CD14-positive monocyte (primary cell): ENCODE data around the gene MYBPC2. TPM values are rescaled to one million over a fixed set of nuclear protein-coding genes. Genes with fewer than 3 reads are reported as not detected.

Experiments
- DNase-seq, 3 donors: peaks; one replicate each; pipeline ENCODE4 v3.0.0-alpha.2; 2011 to 2022
- H2AFZ ChIP-seq: 2 replicates; pipeline ENCODE4 v1.6.0; 2012; ENCODE audit warnings: mild to moderate bottlenecking, low read depth, low read length, inconsistent platforms; ENCODE audit not compliant: insufficient read depth, poor library complexity, severe bottlenecking
- H3K27ac ChIP-seq, 2 donors: 1 replicate in 1 of 2; 2 replicates in 1 of 2; pipeline ENCODE4 v1.5.1; 2012 to 2013; ENCODE audit warnings: low read length in 2 of 2, control low read depth in 1 of 2, inconsistent platforms in 1 of 2, low read depth in 1 of 2, mild to moderate bottlenecking in 1 of 2
- H3K27me3 ChIP-seq, 2 donors: one replicate each; pipeline versions ENCODE4 v1.6.0 to v1.6.1; 2011 to 2013; ENCODE audit warnings: low read length in 2 of 2; ENCODE audit not compliant: control insufficient read depth in 2 of 2, insufficient read depth in 2 of 2
- H3K36me3 ChIP-seq, 2 donors: replicated peaks in 1 of 2; 1 replicate in 1 of 2; 2 replicates in 1 of 2; pipeline versions ENCODE4 v1.5.1 to v1.6.1; 2012 to 2013; ENCODE audit warnings: low read length in 2 of 2, control low read depth in 1 of 2, inconsistent platforms in 1 of 2, mild to moderate bottlenecking in 1 of 2; ENCODE audit not compliant: insufficient read depth in 2 of 2, control insufficient read depth in 1 of 2
- H3K4me1 ChIP-seq, 2 donors: 1 replicate in 1 of 2; 2 replicates in 1 of 2; pipeline versions ENCODE4 v1.5.1 to v1.6.1; 2012 to 2013; ENCODE audit warnings: low read length in 2 of 2, control low read depth in 1 of 2, inconsistent platforms in 1 of 2, mild to moderate bottlenecking in 1 of 2, moderate library complexity in 1 of 2; ENCODE audit not compliant: insufficient read depth in 2 of 2, control insufficient read depth in 1 of 2
- H3K4me2 ChIP-seq: replicated peaks from 2 replicates; pipeline ENCODE3; 2012; ENCODE audit warnings: low read length, moderate library complexity, mild to moderate bottlenecking; ENCODE audit not compliant: poor library complexity, severe bottlenecking; ENCODE audit errors: extremely low read depth
- H3K4me3 ChIP-seq, 3 experiments: fragments of 200-600 bp in 1 of 3; sonication (generic) in 1 of 3; replicated peaks in 1 of 3; 1 replicate in 2 of 3; 2 replicates in 1 of 3; pipeline ENCODE4 v1.5.1; 2011 to 2013; ENCODE audit warnings: low read length in 3 of 3, mild to moderate bottlenecking in 3 of 3, control low read depth in 2 of 3, low read depth in 2 of 3, inconsistent platforms in 1 of 3, moderate library complexity in 1 of 3
- H3K79me2 ChIP-seq: 2 replicates; pipeline ENCODE4 v1.6.0; 2012; ENCODE audit warnings: mild to moderate bottlenecking, control low read depth, inconsistent platforms, low read length, moderate library complexity; ENCODE audit not compliant: insufficient read depth
- H3K9ac ChIP-seq: 2 replicates; pipeline ENCODE4 v1.6.0; 2017; ENCODE audit warnings: low read length, mild to moderate bottlenecking; ENCODE audit not compliant: insufficient read depth, poor library complexity, severe bottlenecking
- H3K9me3 ChIP-seq, 2 donors: replicated peaks in 1 of 2; 1 replicate in 1 of 2; 2 replicates in 1 of 2; pipeline versions ENCODE4 v1.5.1 to v1.6.1; 2012 to 2013; ENCODE audit warnings: low read length in 2 of 2, control low read depth in 1 of 2; ENCODE audit not compliant: control insufficient read depth in 1 of 2, insufficient read depth in 1 of 2
- H4K20me1 ChIP-seq: 2 replicates; pipeline ENCODE4 v1.6.0; 2012; ENCODE audit warnings: mild to moderate bottlenecking, low read length, control low read depth, moderate library complexity; ENCODE audit not compliant: insufficient read depth
- H3K27ac Mint-ChIP-seq, 7 donors: one replicate each; pipeline ENCODE4 v1.8.0; 2020; ENCODE audit warnings: mild to moderate bottlenecking in 7 of 7, mixed read lengths in 7 of 7, moderate library complexity in 6 of 7, inconsistent platforms in 2 of 7
- H3K27me3 Mint-ChIP-seq, 3 donors: one replicate each; pipeline ENCODE4 v1.8.0; 2021 to 2022; ENCODE audit warnings: low read depth in 3 of 3, mild to moderate bottlenecking in 3 of 3, mixed read lengths in 3 of 3, moderate library complexity in 3 of 3, inconsistent platforms in 1 of 3
- H3K36me3 Mint-ChIP-seq, 2 donors: one replicate each; pipeline ENCODE4 v1.8.0; 2020; ENCODE audit warnings: mixed read lengths in 2 of 2, inconsistent platforms in 1 of 2, mild to moderate bottlenecking in 1 of 2
- H3K4me1 Mint-ChIP-seq: one replicate; pipeline ENCODE4 v1.8.0; 2020; ENCODE audit warnings: mild to moderate bottlenecking, mixed read lengths
- H3K4me3 Mint-ChIP-seq, 2 donors: one replicate each; pipeline ENCODE4 v1.8.0; 2020; ENCODE audit warnings: mild to moderate bottlenecking in 2 of 2, mixed read lengths in 2 of 2, moderate library complexity in 1 of 2
- H3K9me3 Mint-ChIP-seq, 7 donors: one replicate each; pipeline ENCODE4 v1.8.0; 2020 to 2022; ENCODE audit warnings: mixed read lengths in 7 of 7, mild to moderate bottlenecking in 6 of 7, moderate library complexity in 6 of 7, inconsistent platforms in 2 of 7
- CTCF ChIP-seq: fragments of 200-600 bp; IDR thresholded peaks from one replicate; pipeline ENCODE4 v1.8.0; 2022; ENCODE audit warnings: antibody characterized with exemption, mild to moderate bottlenecking
- WGBS: methylation state at CpG from one replicate; pipeline ENCODE4 v1.1.5; 2013; ENCODE audit warnings: missing lambda C conversion rate; ENCODE audit not compliant: insufficient coverage; 5-methylcytosine and 5-hydroxymethylcytosine counted together
- intact Hi-C, 2 donors: fragments of 100-400 bp; cut with micrococcal nuclease; formaldehyde crosslinking; loops; one replicate each; pipeline versions ENCODE4 v1.15.0 to v1.15.1; 2023
- polyA plus RNA-seq, 3 donors: library from polyadenylated mRNA; depleted of rRNA in 1 of 3; unstranded in 2 of 3; stranded (reverse) in 1 of 3; fragments of 300-500 nt in 2 of 3; fragments of >200 nt in 1 of 3; fragmentation: Illumina TruSeq in 2 of 3; gene quantifications; 1 replicate in 2 of 3; 2 replicates in 1 of 3; pipeline ENCODE4 v1.2.3, GENCODE V29; 2012 to 2021

Gene MYBPC2
- polyA plus RNA-seq, 3 donors: not detected

- Mint-ChIP-seq H3K27me3 (peaks cover 20 to 47% (median 24%) of the 10 kb centered on the region in 3 donors), H3K27ac (no peak overlapping the region), H3K9me3 (peaks cover 0 to 4% (median 0%) of the 10 kb centered on the region in 7 donors), H3K36me3 (no peaks in the 10 kb centered on the region), H3K4me1 (peaks cover 5% of the 10 kb centered on the region), H3K4me3 (no peak overlapping the region)
- intact Hi-C loops: no loop called here
- Histone ChIP-seq H3K4me2 (no peak overlapping the region), H3K36me3 (no peaks in the 10 kb centered on the region), H3K9ac (no peak overlapping the region), H3K4me3 (no peak overlapping the region), H3K27me3 (peaks cover 0 to 7% of the 10 kb centered on the region in 2 donors), H3K4me1 (no peaks in the 10 kb centered on the region), H3K9me3 (no peaks in the 10 kb centered on the region), H4K20me1 (no peaks in the 10 kb centered on the region), H3K79me2 (no peaks in the 10 kb centered on the region), H3K27ac (no peak overlapping the region), H2AFZ (no peak overlapping the region)
- TF ChIP-seq CTCF: no peak
- 89% methylated on average over 5 of the region's 5 CpGs for WGBS
- DNase-seq: no peak
These were observed 24.6 kb downstream of the MYBPC2 start for GRCh38 chr19:50457300-50457699.

- Histone ChIP-seq H3K27ac (no peak overlapping the region), H3K4me2 (no peak overlapping the region), H4K20me1 (no peaks in the 10 kb centered on the region), H3K9me3 (no peaks in the 10 kb centered on the region), H3K4me3 (no peak overlapping the region), H3K9ac (no peak overlapping the region), H3K36me3 (no peaks in the 10 kb centered on the region), H3K27me3 (peaks cover 0 to 7% of the 10 kb centered on the region in 2 donors), H2AFZ (no peak overlapping the region), H3K79me2 (no peaks in the 10 kb centered on the region), H3K4me1 (no peaks in the 10 kb centered on the region)
- Mint-ChIP-seq H3K4me1 (peaks cover 5% of the 10 kb centered on the region), H3K36me3 (no peaks in the 10 kb centered on the region), H3K9me3 (peaks cover 0 to 4% (median 0%) of the 10 kb centered on the region in 7 donors), H3K27me3 (peaks cover 19 to 47% (median 25%) of the 10 kb centered on the region in 3 donors), H3K27ac (no peak overlapping the region), H3K4me3 (no peak overlapping the region)
- TF ChIP-seq CTCF: no peak
- no peak for DNase-seq
- WGBS: 45% methylated on average over 48 of the region's 50 CpGs
- intact Hi-C loops: no loop called here
These were observed 25.8 kb downstream of the MYBPC2 start for GRCh38 chr19:50458396-50459066.
